ENCODE measurements around the gene CBARP. TPM values are rescaled to one million over a fixed set of nuclear protein-coding genes. Genes with fewer than 3 reads are reported as not detected.

Gene CBARP
- total RNA-seq, 1 experiment from 2014 or later, result 28.4 TPM

DNA sequence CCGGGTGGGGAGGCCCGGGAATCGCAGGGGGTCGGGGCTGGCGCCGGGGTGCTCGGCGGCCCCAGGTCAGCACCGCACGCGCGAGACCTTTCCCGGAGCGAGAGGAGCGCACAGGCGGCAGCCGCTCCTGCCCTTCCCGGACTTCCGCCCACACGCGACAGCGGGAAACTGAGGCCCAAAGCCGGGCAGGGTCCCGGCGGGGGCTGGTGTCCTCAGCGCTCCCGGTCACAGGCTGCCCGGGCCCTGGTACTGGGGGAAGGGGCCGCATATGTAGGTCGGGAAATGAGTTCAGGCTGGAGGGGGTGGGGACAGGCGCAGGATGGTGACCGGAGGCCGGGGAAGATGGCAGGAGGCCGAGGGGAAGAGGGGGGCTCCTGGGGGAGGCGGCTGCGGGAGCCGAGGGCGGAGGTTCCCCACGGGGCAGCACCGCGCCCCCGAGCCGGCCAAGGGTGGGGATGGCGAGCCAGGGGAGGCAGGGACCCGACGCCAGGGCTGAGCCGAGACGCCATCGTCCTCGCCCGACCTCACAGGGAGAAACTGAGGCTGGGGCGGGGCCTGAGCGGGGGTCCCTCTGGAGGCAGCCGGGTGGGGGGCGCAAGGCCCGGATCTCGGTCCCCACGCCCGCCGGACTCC, 662 bp downstream of the CBARP start:
- H4K5ac ChIP-seq (ENCODE audit: insufficient read length, low read depth, low read length), result no peak overlapping the region
- H3K9me3 ChIP-seq (ENCODE audit: control insufficient read depth, low read depth, low read length), result no peaks in the 10 kb centered on the region
- H2BK5ac ChIP-seq (ENCODE audit: insufficient read length, low read length), result no peak overlapping the region
- H3K27ac Mint-ChIP-seq, result no peak overlapping the region
- no peak overlapping the region for H3T11ph ChIP-seq (ENCODE audit: low read length)
- H3K4me3 Mint-ChIP-seq, result peak overlapping the region; percentile 68 to 82
- H2BK15ac ChIP-seq (ENCODE audit: low read depth, low read length), result no peak overlapping the region
- H4K91ac ChIP-seq (ENCODE audit: insufficient read length, low read depth, low read length), result no peak overlapping the region
- H2AFZ ChIP-seq (ENCODE audit: low read length), result no peak overlapping the region
- no peaks in the 10 kb centered on the region for H3K79me1 ChIP-seq (ENCODE audit: insufficient read depth, low read depth, low read length, poor library complexity, severe bottlenecking)
- H3K27ac ChIP-seq (ENCODE audit: insufficient read length, low read depth, low read length), result no peak overlapping the region
- no peaks in the 10 kb centered on the region for H3K27me3 ChIP-seq (ENCODE audit: insufficient read depth, low read length)
- no peak overlapping the region for H3K18ac ChIP-seq (ENCODE audit: insufficient read length, low read depth, low read length)
- no peak overlapping the region for H2BK20ac ChIP-seq (ENCODE audit: low read depth, low read length, poor library complexity, severe bottlenecking)
- DNase-seq, result no peak
- no peak overlapping the region for H2AK5ac ChIP-seq (ENCODE audit: insufficient read length, low read length)
- H3K36me3 Mint-ChIP-seq (ENCODE audit: insufficient read depth in 1 of 3, low read depth in 3 of 3), result peaks cover 0 to 26% (median 14%) of the 10 kb centered on the region in 3 experiments; a peak in 5 of 7 replicates
- peaks cover 11% of the 10 kb centered on the region for H3K23me2 ChIP-seq (ENCODE audit: insufficient read length, low read depth, low read length, poor library complexity, severe bottlenecking)
- no peak overlapping the region for H3K4ac ChIP-seq (ENCODE audit: low read depth, low read length)
- no peak overlapping the region for H2BK12ac ChIP-seq (ENCODE audit: insufficient read length, low read depth, low read length)
- H3K4me2 ChIP-seq (ENCODE audit: insufficient read depth, insufficient read length, low read length), result peak overlapping the region; percentile 53
- H3K4me1 Mint-ChIP-seq, result peaks cover 13 to 16% of the 10 kb centered on the region in 2 experiments
- H3K23ac ChIP-seq (ENCODE audit: insufficient read length, low read depth, low read length), result no peak overlapping the region
- no peaks in the 10 kb centered on the region for H4K20me1 ChIP-seq (ENCODE audit: control insufficient read depth, insufficient read depth, insufficient read length)
- no peak overlapping the region for H3K9ac ChIP-seq (ENCODE audit: extremely low read depth, insufficient read length, low read length)
- H4K8ac ChIP-seq (replicated peaks; ENCODE audit: insufficient read length, low read depth, low read length), result no peak overlapping the region
- H3K79me2 ChIP-seq (ENCODE audit: insufficient read depth, low read length), result no peaks in the 10 kb centered on the region; the same call in 1 of the 2 replicates
- H3K56ac ChIP-seq (ENCODE audit: insufficient read length, low read depth, low read length), result no peak overlapping the region
- TF ChIP-seq, protein P1, sequence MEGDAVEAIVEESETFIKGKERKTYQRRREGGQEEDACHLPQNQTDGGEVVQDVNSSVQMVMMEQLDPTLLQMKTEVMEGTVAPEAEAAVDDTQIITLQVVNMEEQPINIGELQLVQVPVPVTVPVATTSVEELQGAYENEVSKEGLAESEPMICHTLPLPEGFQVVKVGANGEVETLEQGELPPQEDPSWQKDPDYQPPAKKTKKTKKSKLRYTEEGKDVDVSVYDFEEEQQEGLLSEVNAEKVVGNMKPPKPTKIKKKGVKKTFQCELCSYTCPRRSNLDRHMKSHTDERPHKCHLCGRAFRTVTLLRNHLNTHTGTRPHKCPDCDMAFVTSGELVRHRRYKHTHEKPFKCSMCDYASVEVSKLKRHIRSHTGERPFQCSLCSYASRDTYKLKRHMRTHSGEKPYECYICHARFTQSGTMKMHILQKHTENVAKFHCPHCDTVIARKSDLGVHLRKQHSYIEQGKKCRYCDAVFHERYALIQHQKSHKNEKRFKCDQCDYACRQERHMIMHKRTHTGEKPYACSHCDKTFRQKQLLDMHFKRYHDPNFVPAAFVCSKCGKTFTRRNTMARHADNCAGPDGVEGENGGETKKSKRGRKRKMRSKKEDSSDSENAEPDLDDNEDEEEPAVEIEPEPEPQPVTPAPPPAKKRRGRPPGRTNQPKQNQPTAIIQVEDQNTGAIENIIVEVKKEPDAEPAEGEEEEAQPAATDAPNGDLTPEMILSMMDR (conservative IDR thresholded peaks at IDR 0.05), result no peak
- peaks cover 1% of the 10 kb centered on the region for H3K27me3 Mint-ChIP-seq (ENCODE audit: low read depth)
- H3K9me3 Mint-ChIP-seq, result no peaks in the 10 kb centered on the region; a peak in 1 of 5 replicates
- H3K4me1 ChIP-seq (ENCODE audit: insufficient read depth, low read length), result no peaks in the 10 kb centered on the region
- WGBS (ENCODE audit: extremely low coverage, insufficient read length, low lambda C conversion rate), result no CpG with 5 or more reads among the region's 60 CpGs
- H2BK120ac ChIP-seq (ENCODE audit: low read depth, low read length, poor library complexity, severe bottlenecking), result no peak overlapping the region
- peak overlapping the region; percentile 13; the same call in 1 of the 2 replicates for H3K14ac ChIP-seq (ENCODE audit: insufficient read depth, low read length)

Data from H9 (cell line).